Ramos (cell line): ENCODE measurements around the gene GLDC.
"Not testable (repeated sequence)": the region's sequence is repeated elsewhere in the genome, so short reads cannot be mapped to it uniquely, and the experiment has no call there.

Experiments
- in situ Hi-C: fragments of 300-500 bp; cut with MboI; formaldehyde crosslinking; loops from one replicate; pipeline ENCODE4 v1.14.3; 2022; ENCODE audit warnings: low sequenced_read_pairs; ENCODE audit not compliant: unreplicated experiment

Gene GLDC

DNA sequence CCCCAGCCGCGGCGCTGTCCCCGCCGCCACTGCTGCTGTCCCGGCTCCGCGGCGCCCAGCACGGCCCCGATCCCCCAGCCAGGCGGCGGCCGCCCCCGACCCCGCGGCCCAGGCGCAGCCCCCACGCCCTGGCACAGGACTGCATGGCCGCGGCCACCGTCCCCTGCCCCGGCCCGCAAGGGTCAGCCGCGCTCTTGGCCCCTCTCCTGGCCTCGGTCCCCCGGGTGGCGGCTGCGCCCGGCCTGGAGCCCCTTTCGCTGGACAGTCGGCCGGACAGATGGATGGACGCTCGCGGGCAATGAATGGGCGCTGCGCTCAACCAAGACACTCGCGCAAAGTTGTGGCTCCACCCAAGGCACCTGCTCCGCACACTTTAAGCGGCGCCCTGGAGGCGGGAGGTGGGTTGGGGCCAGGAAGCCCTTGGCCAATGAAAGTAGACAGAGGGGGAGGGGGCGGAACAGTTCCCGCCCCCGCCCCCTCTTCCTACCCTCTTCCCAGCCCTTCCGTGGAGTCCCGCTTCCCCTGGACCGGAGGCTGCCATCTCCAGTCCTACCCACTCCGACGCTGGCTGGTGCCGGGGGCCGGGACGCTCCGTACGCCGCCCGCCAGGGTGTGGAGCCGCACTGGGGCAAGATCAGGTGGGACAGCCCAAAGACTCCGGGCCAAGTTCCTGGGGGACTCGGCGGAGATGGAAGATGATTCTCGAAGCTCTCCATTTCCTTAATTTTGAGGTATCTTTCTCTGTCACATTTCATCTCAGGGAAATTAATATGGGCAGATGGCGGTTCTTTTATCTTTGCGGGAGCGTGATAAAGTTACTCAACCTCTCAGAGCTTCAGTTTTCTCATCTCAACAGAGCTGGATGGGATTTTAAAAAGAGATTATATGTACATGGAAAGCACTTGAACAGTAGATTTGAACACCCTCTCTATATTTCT, at the start of gene GLDC:
GLDC (minus strand) TSS at position 375 of the 938 bp plus-strand sequence; CDS start at position 145, 230 bp downstream.
- in situ Hi-C loops: no loop called here

- in situ Hi-C loops: no loop called here
Measured at GRCh38 chr9:6692881-6693361, 47.4 kb upstream of the GLDC start.

DNA sequence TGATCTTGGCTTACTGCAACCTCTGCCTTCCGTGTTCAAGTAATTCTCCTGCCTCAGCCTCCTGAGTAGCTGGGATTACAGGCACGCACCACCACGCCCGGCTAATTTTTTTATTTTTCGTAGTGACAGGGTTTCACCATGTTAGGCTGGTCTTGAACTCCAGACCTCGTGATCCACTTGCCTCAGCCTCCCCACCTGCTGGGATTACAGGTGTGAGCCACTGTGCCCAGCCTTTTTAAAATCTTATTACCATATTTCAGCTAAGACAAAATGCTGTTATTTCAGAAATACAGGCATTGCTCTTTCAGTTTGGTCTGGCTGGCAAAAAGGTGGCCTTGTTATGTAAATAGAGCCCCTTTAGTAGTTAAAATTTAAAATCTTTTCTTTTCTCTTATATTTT, 46.9 kb upstream of the GLDC start:
- in situ Hi-C loops: no loop called here

DNA sequence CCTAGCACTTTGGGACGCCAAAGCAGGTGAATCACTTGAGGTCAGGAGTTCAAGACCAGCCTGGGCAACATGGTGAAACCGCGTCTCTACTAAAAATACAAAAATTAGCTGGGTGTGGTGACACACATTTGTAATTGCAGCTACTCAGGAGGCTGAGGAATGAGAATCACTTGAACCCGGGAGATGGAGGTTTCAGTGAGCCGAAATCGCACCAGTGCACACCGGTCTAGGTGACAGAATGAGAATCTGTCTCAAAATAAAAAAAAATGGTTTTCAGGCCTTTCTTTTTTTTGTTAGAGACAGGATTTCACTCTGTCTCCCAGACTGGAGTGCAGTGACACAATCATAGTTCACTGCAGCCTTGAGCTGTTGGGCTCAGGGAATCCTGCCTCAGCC, 45.1 kb upstream of the GLDC start:
- in situ Hi-C loops: not testable (repeated sequence)

DNA sequence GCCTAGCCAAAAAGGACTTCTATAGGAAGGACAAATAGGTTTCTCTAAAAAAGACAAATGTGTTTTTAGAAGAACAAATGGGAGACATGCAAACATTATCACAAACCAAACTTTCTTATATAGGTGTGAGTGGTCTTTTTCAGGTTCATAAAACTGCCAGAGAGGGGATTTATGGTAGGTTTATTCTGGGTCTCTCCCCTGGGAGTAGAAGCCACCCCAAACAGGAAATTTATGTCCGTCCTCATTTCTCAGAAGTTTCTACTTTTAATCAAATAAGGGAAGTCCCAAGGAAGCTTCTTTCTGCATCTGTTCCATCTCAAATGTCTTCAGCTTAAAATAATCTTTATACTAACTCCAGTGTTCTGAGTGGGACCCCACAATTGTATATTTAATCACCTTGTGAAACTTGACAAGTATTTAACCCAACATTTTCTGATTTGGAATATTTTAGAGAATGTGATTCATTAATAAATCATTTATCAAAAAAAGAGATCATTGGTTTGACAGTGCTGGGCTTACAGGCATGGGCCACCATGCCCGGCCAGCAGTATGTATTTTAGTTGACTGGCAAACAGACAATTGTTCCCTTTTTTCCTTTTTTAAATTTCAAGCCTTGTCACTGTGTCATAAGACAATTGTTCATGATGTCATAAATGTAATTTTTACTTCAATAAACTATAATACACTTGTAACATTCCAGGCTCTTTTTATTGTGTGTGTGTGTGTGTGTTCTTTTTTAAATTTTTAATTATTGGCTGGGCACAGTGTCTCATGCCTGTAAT, 44.6 kb upstream of the GLDC start:
- in situ Hi-C loops: no loop called here

DNA sequence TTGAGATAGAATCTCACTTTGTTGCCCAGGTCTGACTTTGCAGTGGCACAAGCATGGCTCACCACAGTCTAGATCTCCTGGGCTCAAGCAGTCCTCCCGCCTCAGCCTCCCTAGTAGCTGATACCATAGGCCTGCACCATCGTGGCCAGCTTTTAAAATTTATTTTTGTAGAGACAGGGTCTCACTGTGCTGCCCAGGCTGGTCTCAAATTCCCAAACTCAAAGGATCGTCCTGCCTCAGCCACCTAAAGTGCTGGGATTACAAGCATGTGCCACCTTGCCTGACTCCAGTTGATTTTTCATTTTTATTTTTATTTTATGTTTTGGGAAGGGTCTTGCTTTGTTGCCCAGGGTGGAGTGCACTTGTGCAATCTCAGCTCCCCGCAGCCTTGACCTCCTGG, 41.7 kb upstream of the GLDC start:
- in situ Hi-C loops: no loop called here

DNA sequence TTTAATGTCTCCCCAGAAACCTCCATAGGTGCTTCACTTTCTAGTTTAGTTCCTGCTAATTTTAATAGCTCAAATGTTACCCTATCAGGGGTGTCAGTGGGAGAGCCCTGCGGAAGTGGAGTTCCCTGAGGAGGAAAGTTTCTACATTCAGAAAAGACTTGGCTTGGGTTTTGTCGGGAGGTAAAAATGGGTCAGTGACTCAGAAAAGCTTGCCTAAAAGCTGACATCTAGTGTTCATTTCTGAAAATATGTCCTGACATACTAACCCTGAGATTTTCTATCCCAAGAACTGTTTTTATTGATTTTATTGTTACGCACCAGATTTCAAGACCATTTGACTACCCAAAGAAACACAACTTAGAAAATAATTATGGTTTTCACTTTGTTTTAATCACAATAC, 40.9 kb upstream of the GLDC start:
- in situ Hi-C loops: no loop called here

DNA sequence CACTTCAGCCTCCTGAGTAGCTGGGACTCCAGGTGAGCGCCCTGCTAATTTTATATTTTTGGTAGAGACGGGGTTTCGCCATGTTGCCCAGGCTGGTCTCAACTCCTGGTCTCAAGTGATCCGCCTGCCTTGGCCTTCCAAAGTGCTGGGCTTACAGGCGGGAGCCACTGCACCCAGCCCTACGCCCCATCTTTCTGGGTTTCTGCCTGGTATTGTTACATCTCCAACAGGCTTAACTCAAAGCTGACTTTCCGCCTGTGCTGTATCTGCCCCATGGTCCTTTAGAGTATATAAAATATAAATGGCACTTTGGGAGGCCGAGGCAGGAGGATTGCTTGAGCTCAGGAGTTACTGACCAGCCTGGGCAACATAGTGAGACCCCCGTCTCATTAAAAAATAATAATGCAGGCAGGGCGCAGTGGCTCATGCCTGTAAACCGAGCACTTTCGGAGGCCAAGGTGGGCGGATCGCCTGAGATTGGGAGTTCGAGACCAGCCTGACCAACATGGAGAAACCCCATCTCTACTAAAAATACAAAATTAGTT, 36.5 kb upstream of the GLDC start:
- in situ Hi-C loops: no loop called here

DNA sequence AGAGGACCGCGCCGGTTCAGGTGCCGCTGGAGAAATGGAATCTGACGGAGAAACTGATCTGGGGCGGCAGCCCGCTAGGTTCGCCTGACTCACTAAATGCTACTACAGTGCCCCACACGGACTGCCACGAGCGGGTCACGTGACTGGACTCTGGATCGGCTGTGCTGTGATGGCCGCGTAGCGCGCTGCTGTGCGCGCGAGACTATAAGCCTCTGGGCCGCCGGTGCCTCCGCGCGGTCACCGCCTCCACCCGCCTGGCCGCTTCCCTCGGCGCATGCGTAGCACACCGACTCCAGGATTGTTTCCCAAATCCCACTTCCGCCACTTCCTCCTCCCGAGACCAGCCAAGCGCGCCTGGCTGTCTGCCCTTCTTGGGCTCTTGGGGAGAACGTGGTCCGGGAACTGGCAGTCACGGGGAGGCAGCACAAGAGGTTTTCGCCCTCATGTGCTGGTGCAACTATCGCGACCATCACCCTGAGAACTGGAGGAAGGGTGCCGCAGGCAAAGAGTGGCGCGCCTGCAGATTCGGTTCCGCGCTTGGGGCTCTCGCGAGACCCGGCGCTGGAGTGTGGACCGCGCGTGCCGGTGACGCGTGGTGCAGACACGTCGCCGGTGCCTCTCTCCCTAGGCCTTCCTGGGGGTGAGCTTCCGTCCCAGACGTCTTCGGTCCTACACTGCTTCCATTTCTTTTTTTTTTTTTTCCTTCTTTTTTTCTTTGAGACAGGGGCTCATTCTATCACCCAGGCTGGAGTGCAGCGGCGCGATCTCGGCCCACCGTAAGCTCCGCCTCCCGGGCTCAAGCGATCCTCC, 35.8 kb upstream of the GLDC start:
- in situ Hi-C loops: no loop called here

GRCh38 chr9:6680797-6681146, 35.2 kb upstream of the GLDC start:
- in situ Hi-C loops: no loop called here

DNA sequence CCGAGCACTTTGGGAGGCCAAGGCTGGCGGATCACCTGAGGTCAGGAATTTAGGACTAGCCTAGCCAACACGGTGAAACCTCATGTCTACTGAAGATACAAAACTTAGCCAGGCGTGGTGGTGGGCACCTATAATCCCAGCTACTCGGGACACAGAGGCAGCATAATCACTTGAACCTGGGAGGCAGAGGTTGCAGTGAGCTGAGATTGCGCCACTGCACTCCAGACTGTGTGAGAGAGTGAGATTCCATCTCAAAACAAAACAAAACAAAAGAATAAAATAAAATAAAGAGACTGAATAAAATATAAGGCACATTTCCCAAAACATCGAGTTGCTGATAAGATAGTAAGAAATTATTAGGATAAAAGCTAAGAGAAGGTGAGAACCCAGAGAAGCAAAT, 32.3 kb upstream of the GLDC start:
- in situ Hi-C loops: loop anchor here (10.0 kb wide), 1 partner anchor 93 kb away; no protein-coding TSS in a partner anchor

GRCh38 chr9:6676254-6676921, 30.9 kb upstream of the GLDC start:
- in situ Hi-C loops: loop anchor here (10.0 kb wide), 1 partner anchor 92 kb away; no protein-coding TSS in a partner anchor

- in situ Hi-C loops: loop anchor here (10.0 kb wide), 1 partner anchor 90 kb away; no protein-coding TSS in a partner anchor
Measured at GRCh38 chr9:6675268-6675667, 29.7 kb upstream of the GLDC start.

- in situ Hi-C loops: loop anchor here (10.0 kb wide), 1 partner anchor 89 kb away; no protein-coding TSS in a partner anchor
Measured at GRCh38 chr9:6673326-6674025, 27.9 kb upstream of the GLDC start.

- in situ Hi-C loops: loop anchor here (10.0 kb wide), 1 partner anchor 87 kb away; no protein-coding TSS in a partner anchor
Measured at GRCh38 chr9:6672118-6672517, 26.6 kb upstream of the GLDC start.

GRCh38 chr9:6671416-6671815, 25.9 kb upstream of the GLDC start:
- in situ Hi-C loops: loop anchor here (10.0 kb wide), 1 partner anchor 87 kb away; no protein-coding TSS in a partner anchor

GRCh38 chr9:6669881-6670280, 24.4 kb upstream of the GLDC start:
- in situ Hi-C loops: loop anchor here (10.0 kb wide), 1 partner anchor 85 kb away; no protein-coding TSS in a partner anchor

DNA sequence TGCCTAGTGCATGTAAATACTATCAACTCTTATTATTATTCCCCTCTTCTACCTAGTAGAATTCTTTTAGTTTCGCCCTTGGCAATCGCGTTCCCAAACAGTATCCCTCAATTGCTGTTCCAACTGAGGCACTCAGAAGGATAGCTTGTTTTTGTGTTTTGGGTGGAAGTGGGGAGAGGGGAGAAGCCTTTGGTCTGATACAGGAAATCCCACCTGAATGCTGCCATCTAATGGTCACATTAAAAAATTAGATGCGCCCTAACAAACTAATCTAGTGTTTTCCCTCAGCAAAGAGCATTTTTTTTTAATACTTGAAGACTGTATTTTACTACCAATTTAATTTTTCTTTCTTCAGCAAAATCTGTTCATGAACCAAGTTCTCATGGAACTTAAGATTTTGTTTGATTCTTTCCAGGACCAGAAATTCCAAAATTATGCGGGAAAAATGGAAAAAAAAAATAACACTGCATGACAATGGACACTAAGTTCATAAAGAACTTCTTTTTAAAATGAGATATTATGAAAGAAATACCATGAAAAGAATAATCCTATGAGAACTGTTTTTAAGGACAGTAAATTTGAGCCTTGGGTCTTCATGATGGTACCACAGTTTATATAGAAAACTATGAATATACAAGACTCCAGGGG, 22.2 kb upstream of the GLDC start:
- in situ Hi-C loops: no loop called here
